Middle frontal gyrus (tissue), 1 donor: ENCODE measurements around the gene GIT1.
"Not testable (repeated sequence)": the region's sequence is repeated elsewhere in the genome, so short reads cannot be mapped to it uniquely, and the experiment has no call there.

Experiments used
- DNase-seq: peaks from one replicate; pipeline ENCODE4 v3.0.0-alpha.2; 2015; ENCODE audit warnings: low spot score; ENCODE audit errors: extremely low spot score

GIT1 gene

DNA sequence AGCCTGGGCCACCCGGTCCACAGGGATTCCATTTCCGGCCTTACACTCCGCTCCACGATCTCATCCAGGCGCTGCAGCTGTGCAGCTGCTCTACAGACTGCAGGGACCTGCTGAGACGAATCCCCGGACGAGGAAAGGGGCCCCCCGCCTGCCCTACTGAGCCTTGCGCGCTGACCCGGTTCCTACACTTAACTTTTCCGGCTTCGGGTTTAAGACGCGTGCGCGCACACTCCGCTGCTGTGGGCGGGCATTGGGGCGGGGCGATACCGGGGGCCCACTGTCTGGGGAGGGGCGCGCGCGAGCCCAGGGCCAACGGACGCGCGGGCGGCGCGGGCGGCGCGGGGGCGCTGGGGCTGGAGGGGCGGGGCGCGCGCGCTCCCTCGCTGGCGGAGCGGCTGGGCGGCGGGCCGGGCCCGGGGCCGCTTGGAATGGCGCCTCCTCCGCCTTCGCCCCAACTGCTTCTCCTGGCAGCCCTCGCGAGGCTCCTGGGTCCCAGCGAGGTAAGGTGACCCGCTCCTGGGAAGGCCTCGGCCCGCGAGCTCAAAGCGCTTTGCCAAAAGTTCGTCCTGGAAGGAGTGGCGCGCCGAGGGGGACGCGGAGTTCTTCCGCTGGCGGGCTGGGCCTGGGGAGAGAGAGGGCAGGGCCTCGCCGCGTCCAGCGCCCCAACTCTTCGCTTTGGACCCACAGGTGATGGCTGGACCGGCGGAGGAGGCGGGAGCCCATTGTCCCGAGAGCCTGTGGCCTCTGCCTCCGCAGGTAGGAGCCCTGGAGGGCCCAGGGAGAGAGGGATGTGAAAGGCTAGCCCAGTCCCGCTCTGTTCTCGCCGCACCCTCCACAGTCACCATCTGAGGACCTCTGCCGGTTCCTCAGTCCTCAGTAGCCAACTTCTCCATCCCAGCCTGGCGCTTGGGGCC is 20.9 kb downstream of the GIT1 start, which contains the start of gene TP53I13:
Gene TP53I13, plus strand, starts transcription at position 371 of the 914 bp plus-strand sequence. Its CDS starts 58 bp downstream, at position 429.
- no peak for DNase-seq

DNA sequence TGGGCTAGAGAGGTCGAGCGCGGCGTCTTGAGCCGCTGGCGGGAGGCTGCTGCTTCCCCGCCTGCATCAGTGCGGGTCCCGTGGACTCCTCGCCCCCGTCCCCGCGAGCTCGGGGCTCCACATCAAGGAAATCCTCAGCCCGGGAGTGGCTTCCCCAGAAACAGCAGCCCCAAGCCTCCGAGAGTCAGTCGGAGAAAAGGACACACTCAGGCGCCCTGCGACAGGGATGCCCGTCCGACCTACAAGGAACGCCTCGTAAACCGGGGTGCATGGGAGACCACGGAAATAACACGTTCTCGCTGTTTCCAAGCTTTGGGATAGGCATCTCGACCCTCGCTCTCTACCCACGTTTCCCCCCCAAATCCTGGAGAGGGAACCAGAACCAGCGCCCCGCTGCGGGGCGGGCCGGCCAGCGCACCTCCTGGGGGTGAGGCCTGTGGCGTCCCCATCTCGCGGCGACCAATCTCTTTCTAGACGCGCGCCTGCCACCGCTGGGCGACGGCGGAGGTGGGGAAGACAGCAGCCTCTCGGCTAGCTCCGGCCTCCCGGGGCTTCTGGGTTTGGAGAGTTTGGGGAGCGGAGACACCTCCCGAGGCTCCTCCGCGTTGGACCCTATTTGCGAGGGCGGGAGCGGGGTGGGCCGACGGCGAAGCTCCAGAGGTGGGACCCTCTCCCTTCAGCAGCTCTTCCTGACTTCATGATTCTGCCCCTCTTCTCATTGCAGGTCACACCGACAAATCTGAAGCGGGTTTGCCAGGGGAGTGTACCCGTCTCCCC is 21.7 kb downstream of the GIT1 start:
- DNase-seq: no peak

DNA sequence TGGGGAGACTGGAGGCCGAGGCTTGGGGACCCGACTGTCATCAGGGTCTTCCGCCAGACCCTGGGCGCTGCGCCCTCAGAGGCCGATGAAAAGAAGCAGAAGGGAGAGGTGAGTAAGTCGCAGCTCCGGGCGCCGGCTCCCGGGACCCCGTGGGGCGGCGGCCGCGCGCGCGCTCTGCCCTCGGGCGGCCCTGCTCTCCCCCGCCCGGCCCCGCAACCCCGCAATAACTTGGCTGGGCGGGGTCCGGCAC is 22.2 kb downstream of the GIT1 start:
- DNase-seq: no peak

DNA sequence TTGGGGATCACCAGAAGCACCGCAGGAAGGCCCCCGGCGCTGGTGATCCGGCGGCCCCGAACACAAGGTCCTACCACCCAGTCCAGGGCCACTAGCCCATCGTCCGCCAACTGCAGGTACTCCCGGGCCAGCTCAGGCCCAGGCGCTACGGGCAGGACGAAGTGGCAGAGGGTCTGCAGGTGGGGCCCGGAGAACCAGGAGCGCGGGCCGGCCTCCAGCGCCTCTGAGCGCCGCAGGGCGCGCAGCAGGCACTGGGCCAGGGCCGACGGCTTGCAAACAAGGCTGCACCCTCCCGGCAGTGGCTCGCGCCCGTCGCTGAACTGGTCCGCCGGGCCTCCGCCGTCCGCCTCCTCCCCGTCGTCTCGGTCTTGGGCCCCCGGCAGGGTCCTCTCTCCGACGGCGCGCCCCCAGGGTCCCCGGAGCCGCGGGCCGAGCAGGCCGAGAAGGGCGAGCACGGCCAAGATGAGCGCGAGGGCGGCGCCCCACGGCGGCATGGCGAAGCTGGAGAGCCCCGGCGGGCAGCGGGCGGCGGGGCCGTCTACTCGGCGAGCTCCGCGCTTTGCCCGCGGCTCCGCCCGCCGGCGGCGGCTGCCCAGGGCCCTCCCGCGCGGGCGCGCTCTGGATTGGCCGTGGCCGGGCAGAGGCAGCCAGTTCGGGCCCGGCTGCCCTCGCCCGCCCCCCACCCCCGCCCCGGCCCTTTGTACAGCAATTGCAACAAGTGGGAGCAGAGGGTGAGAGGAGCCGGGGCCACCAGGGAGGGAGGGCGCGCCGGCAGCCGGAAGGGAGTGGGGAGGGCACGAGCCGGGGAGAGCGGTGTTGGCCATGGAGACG is 22.8 kb downstream of the GIT1 start, which contains the start of gene ABHD15:
Gene ABHD15, minus strand, starts transcription at position 565 of the 831 bp plus-strand sequence. Its CDS starts 71 bp downstream, at position 494.
- DNase-seq: no peak

DNA sequence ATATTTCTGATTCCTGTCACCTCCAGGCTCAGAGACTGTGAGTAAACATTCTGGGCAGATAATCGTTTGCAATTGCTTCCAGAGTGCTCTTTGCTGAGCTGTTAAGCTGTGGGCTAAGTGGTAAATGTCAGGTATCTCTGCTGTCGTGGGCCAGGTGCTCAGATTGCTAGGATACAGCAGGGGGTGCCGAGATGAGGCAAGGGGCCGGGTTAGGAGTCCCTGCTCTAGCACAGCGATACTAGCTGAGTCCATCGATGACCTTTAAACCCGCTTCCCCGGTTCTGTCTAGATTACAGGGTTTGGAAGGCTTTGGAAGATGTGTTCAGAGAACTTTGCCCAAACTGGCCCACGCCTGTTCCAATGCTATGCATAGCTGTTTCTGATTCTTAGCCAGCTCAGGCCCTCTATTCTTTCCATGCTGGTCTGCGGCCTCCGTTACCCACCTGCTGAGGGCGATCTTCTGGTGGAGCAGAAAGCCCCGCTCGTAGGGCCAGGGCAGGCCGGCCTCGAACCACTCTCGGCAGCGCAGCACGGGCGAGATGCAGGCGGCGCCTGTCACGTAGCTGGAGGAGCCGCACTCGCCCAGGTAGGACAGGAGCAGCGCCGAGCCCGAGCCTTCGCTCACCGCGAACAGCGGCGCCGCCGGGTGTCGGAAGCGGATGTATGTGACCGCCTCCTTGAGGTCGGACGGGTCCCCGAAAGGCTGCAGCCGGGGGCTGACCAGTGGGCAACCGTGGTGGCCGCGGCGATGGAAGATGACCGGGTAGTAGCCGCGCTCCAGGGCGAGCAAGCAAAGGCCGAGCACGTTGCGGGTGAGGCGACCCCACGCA is 23.6 kb downstream of the GIT1 start:
- DNase-seq: no peak

DNA sequence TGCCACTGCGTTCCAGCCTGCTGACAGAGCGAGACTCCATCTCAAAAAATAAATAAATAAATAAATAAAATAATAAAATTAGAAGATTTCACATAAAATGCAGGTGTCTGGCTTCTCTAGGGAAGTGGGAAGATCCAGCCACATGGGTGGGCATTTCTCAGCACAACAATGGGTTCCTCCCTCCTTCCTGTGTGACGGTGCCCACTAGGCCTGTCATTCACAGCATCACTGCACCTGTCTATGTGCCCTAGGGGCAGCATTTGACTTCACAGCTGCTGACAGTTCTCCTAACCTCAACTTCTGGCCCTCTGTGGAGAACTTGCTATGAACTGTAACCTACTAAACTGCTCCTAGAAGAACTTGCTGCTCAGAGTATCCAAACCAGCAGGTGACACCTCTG is 25.6 kb downstream of the GIT1 start:
- DNase-seq: no peak

DNA sequence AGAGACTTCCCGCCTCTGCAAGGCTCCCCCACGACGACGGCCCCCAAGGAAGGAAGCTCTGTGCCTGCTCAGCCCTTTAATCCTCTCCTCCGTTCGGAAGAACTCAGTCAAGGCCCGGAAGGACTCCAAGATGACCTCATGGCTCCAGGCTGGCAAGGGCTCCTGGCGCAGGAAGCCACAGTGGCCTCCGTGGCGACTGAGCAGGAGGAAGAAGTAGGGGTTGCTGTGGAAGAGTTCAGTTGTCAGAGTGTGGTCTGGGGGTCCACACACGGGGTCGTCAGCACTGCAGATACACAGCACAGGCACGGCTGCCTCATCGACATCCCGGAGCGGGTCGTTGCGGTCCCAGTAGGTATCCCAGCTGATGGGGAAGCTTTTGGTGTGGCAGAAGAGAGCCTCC is 26.8 kb downstream of the GIT1 start:
- DNase-seq: no peak

DNA sequence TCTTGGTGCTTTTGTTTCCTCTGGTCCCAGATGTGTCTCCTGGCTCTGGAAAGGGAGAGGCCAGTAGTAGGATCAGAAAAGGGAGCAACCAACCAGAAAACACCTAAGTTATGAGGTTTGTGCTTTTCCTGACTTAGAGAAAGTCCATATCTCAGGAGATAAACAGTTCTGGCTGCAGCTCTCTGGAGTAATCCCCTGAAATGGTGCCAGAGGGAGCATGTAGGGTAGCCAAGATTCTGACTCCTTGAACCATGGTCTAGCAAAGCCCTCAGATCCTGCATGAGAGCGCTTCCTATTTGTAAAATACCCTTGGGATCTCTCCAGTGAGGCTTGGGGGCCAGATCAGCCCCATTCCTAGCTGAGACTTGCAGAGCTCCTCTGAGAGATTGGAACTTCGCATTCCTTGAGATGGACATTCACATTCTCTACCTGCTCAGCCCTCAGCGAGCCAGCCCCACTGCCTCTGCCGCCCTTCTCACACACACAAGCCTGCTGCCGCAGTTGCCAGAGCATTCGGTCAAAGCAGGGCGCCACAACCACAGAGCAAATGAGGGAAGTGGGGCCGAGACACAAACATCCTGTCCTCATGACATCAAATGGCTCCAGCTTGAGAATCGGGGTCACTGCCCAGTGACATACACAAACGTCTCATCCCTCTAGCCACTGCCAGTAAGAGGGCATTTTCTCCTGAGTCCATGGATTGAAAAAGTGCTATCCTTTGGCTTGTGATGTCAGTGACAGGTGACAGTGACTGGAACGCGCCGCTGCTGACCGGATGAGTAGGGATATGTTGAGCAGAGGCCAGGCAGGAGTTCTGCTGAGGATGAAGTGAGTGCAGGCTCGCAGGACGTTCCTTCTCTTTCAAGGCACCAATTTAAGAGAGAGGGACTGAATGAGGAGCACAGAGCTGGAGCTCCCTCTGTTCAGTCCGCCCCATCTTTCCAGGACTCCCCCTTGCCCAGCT is 27.6 kb downstream of the GIT1 start:
- no peak for DNase-seq

DNA sequence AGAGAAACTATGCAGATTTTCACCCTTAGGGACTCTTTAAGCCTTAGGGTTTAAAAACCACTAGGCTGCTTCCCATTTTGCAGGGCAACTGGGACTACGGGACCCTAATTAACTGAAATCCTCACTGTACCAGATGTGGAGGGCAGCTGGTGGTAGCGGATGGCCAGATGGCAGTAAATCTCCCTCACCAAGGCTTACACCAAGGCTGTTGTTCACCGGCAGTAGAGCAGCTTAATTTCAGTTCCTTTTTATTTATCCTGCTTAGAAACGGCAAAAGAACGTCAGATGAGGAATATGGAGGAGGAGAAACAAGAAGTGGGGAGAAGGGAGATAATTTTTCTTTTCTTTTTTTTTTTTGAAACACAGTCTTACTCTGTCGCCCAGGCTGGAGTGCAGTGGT is 29.1 kb downstream of the GIT1 start:
- DNase-seq: no peak

DNA sequence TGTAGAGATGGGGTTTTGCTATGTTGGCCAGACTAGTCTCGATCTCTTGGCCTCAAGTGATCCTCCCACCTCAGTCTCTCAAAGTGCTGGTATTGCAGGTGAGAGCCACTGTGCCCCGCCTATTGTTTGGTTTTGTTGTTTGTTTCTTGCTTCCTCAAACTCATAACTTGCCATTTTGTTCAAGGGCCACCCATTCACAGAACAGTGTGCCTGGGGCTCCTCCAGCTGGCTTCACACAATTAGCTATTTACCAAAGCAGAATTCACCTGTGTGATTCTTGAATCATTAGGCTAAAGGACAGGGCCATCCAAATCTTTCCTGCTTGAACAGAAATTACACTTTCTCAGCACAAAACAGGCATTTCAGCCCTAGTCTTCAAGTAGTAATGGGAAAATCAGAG is 29.8 kb downstream of the GIT1 start:
- DNase-seq: no peak

DNA sequence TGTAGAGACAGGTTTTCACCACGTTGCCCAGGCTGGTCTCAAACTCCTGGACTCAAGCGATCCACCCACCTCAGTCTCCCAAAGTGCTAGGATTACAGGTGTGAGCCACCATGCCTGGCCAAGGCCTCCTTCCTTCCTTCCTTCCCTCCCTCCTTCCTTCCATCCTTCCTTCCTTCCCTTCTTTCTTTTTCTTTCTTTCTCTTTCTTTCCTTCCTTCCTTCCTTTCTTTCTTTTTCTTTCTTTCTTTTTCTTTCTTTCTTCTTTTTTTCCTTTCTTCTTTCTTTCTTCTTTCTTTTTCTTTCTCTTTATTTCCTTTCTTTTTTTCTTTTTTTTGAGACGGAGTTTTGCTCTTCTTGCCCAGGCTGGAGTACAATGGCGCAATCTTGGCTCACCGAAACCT is 31.3 kb downstream of the GIT1 start:
- DNase-seq: not testable (repeated sequence)

DNA sequence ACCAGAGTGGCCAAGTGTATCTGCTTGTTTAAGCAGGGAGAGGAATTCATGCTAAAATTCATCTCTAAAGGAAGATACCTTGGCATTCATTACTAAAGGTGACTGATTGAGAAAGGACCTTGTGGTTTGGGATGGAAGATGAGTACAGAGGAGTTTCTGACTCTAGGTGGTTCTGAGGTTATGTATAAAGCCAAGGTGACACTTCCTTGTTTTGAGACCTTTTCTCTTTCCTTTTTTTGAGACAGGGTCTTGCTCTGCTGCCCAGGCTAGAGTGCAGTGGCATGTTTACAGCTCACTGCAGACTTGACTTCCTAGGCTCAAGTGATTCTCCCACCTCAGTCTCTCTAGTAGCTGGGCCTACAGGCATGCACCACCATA is 31.7 kb downstream of the GIT1 start:
- no peak for DNase-seq

DNA sequence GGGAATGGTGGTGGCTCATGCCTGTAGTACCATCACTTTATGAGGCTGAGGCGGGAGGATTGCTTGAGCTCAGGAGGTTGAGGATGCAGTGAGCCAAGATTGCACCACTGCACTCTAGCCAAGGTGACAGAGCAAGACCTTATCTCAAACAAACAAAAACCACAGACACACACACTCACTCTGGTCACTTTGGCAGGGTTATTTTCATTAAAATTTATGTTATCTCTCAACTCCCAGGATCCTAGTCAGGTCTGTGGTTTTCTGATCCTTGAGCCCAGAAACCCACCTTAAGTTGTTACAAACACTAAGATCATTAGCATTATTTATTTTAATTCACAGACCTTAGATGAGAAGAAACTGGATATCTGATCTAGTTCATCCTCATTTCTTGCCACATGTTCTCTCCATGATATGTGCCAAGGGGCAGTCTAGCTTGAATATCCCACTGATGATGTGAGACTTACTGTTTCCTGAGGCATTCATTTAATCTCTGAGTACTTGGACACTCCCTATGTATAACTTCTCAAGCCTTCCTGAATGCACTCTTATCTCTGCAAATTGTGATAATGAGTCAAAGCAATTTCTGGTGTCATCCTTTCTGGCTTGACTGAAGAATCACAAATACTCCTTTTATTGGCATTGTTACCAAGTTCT is 32.2 kb downstream of the GIT1 start:
- no peak for DNase-seq

DNA sequence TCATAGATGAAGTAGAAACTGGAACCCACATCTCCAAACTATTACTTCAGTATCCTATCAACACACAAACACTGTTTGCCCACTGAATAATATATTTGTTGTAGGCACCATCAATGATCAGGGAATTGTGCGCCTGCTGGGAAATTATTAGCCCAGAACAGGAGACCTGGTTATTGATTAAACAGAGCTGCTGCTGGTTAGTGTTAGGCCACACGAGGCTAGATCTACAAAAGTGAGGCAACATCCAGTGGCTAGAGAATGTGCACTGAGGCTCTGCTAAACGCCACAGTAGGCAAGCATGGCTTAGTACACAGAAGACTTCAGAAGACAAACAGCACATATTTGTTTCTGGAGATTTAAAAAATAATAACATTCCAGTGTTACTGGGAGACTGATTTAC is 33.6 kb downstream of the GIT1 start:
- no peak for DNase-seq

DNA sequence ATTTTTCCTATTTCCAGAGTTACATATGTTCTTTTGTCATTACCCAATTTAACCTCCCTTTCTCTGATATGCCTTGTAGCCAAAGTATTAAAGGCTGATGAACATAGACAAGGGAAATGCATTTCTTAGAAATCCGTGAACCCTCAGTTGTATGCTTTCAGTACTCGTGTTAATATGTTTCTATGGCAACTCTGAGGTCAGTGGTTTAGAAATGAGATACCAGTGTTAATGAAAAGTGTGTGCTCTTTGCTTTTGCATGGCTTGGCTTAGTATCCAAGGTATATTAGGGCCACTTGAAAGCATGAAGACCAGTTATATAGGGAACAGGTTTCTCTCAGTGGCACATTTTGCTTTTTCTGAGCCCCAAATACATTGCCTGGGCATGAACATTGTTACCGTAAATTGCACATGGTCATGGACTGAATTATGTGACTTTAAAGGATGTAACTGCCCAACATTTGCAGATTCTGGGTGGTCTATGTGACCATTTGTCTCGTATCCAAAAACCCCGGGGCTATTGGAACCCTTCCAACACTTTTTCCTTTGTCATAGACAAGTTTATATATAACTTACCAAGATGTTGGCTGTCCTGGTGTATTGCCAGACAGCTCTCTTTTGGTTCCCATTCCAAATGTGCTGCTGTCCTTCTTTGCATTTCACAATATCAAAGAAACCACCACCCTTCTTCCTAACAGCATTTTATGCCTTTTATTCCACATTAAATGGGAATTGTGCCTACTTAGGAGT is 40.1 kb downstream of the GIT1 start:
- no peak for DNase-seq

DNA sequence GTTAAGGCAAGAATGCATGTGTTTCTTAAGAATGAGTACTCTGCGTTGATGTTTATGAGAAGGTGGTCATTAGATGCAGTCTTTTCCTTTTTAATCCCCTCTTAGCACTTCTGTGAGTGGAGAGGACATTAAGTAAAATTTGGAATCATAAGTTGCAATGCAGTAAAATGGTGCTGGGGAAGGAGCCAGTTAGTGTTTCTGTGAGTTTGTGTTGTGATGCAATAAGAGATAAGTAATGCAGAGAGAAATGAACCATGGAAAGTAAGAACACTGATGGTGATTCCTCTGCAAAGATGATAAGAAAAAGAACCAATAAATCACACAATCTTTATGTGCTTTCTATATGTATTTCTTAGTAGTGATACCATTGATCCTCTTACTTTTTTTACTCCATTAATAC is 42.6 kb downstream of the GIT1 start:
- DNase-seq: no peak

DNA sequence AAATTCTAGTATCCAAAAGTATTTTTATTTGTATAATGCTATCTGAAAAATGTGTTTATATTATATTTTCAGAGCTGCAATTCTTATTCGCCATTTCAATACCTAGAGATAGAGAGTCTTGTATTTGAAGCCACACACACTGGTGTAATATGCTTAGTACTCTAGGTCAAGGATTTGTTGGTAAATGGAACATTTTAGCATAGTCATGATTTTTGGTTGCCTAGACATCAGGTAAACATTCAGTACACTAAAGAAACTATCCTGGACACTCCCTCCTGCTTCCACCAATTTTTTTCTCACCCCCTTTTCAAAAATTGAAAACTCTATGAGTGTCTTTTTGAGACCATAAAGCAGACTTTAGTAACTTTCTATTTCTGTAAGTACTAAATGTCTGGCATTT is 43.4 kb downstream of the GIT1 start:
- DNase-seq: no peak

DNA sequence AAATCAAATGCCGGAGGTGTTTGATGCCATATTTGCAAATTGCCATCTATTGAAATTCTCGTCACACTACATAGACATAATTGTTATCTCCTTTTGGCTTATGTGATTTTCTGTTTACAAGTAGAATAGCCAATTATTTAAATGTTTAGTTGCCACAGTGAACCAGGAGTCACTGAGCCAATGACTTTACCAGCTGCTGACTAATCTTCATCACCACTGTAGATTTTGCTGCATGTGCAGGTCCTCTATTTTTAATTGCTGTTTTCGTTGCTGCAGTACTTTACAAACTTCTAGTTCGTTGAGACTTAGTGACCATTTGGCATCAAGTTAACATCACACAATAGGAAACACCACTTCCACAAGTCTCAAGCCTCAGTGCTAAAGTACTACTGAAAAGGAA is 45.4 kb downstream of the GIT1 start:
- no peak for DNase-seq

DNA sequence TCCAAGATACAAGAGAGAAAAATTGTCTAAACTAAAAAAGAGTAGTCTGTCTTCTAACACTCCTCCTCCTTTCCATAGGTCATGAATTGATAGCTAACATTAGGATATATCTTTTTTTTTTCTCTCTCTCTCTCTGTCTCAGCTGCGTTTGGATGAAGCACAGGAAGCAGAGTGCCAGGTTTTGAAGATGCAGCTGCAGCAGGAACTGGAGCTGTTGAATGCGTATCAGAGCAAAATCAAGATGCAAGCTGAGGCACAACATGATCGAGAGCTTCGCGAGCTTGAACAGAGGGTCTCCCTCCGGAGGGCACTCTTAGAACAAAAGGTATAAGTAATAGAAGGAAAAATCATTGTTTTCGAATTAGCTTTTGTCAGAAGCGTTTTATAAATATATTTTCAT is 55.5 kb downstream of the GIT1 start:
- no peak for DNase-seq
